Measurements from ENCODE around the gene ABAT.

DNA sequence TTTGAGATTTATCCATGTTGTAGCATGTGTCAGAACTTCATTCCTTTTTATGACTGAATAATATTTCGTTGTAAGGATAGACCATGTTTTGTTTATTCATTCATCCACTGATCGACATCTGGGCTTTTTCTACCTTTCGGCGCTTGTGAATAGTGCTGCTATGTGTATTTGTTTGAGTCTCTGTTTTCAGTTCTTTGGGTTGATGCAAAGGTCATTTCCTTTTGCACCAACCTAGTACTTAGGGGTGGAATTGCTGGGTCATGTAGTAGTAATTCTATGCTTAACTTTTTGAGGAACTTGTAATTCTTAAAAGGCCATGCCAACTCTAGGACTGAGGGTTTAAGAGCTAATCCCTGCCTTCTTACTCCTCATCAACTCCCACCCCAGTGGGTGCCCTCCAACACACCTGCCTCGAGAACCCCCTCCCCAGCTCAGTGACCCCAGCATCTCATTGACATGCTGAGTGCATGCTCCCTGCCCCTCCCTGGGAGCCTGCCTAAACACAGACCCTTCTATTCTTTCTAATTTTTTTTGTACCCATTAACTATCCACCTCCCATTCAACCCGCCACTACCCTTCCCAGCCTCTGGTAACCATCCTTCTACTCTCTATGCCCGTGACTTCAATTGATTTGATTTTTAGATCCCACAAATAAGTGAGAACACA is 51.2 kb downstream of the ABAT start:
- TF ChIP-seq, protein P1, sequence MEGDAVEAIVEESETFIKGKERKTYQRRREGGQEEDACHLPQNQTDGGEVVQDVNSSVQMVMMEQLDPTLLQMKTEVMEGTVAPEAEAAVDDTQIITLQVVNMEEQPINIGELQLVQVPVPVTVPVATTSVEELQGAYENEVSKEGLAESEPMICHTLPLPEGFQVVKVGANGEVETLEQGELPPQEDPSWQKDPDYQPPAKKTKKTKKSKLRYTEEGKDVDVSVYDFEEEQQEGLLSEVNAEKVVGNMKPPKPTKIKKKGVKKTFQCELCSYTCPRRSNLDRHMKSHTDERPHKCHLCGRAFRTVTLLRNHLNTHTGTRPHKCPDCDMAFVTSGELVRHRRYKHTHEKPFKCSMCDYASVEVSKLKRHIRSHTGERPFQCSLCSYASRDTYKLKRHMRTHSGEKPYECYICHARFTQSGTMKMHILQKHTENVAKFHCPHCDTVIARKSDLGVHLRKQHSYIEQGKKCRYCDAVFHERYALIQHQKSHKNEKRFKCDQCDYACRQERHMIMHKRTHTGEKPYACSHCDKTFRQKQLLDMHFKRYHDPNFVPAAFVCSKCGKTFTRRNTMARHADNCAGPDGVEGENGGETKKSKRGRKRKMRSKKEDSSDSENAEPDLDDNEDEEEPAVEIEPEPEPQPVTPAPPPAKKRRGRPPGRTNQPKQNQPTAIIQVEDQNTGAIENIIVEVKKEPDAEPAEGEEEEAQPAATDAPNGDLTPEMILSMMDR (IDR thresholded peaks at IDR 0.05; ENCODE audit: low read depth, low read length), result no peak
- TF ChIP-seq POLR2A (IDR thresholded peaks at IDR 0.05; ENCODE audit: extremely low read depth, insufficient read length), result no peak
- TF ChIP-seq, protein P2, sequence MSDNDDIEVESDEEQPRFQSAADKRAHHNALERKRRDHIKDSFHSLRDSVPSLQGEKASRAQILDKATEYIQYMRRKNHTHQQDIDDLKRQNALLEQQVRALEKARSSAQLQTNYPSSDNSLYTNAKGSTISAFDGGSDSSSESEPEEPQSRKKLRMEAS (IDR thresholded peaks at IDR 0.05; ENCODE audit: low read depth, low read length), result no peak
